ENCODE data around the gene TANGO6. TPM values are rescaled to one million over a fixed set of nuclear protein-coding genes. Genes with fewer than 3 reads are reported as not detected.

TANGO6 gene
- total and polyA plus RNA-seq, 2 of the 8 experiments (the other 6 are each of a cell fraction or from before 2014, with no cell fraction given): 5.0 to 19.5 TPM

DNA sequence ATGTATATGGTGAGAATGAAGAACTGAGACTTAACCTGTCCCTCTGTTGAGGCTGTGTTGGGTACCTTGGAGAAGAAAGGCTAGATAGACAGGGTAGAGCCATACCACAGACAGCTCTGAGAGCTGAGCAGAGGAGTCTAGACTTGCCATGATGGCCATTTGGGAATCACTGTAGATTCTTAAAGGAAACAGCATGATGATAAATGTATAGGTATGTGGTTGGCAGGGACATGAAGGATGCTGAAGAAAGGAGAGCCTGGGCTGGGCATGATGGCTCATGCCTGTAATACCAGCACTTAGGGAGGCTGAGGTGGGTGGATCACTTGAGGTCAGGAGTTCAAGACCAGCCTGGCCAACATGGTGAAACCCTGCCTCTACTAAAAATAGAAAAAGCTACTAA is 147.7 kb downstream of the TANGO6 start:
- Histone ChIP-seq H3K9me3 (ENCODE audit: insufficient read depth in 2 of 2, low read depth in 1 of 2, low read length in 1 of 2) (no peaks in the 10 kb centered on the region), H3K27me3 (replicated peaks in 1 of 4; ENCODE audit: control insufficient read depth in 3 of 4, extremely low read depth in 1 of 4, insufficient read depth in 3 of 4, low read length in 3 of 4) (no peaks in the 10 kb centered on the region), H2BK120ac (replicated peaks; ENCODE audit: low read depth, low read length) (no peak overlapping the region), H3K56ac (replicated peaks; ENCODE audit: insufficient read length, low read depth, low read length) (no peak overlapping the region), H2BK15ac (ENCODE audit: low read length) (peak overlapping the region; percentile 34; the same call in 1 of the 2 replicates), H3K23ac (ENCODE audit: insufficient read length) (no peak overlapping the region), H3K4me2 (ENCODE audit: insufficient read depth in 1 of 2, low read depth in 2 of 2, low read length in 2 of 2) (no peak overlapping the region), H3K4ac (replicated peaks; ENCODE audit: insufficient read length, low read depth, low read length) (no peak overlapping the region), H3K4me3 (ENCODE audit: extremely low read depth in 1 of 4, insufficient read depth in 2 of 4, low read depth in 3 of 4, low read length in 4 of 4) (no peak overlapping the region), H3K18ac (ENCODE audit: extremely low read depth, low read length) (no peak overlapping the region), H4K20me1 (replicated peaks in 1 of 2; ENCODE audit: control insufficient read depth in 1 of 2, insufficient read depth in 2 of 2, low read length in 2 of 2) (no peaks in the 10 kb centered on the region), H3K36me3 (ENCODE audit: control insufficient read depth in 2 of 4, insufficient read depth in 4 of 4, low read length in 3 of 4) (no peaks in the 10 kb centered on the region), H4K8ac (ENCODE audit: extremely low read depth, insufficient read depth, low read length) (no peak overlapping the region), H2BK5ac (ENCODE audit: low read depth, low read length) (no peak overlapping the region), H2BK12ac (ENCODE audit: low read depth, low read length) (peak overlapping the region; percentile 41; the same call in 1 of the 2 replicates), H3K14ac (ENCODE audit: insufficient read length) (no peak overlapping the region), H3K79me1 (ENCODE audit: low read depth, low read length) (no peaks in the 10 kb centered on the region), H2AFZ (ENCODE audit: low read length) (no peak overlapping the region), H2BK20ac (ENCODE audit: low read length) (no peak overlapping the region), H3K27ac (ENCODE audit: low read depth, low read length) (no peak overlapping the region), H4K5ac (ENCODE audit: insufficient read length, low read depth, low read length) (no peak overlapping the region), H2AK5ac (ENCODE audit: low read depth, low read length) (peak overlapping the region; percentile 79; the same call in 1 of the 2 replicates), H3K79me2 (ENCODE audit: control insufficient read depth in 1 of 2, insufficient read depth in 2 of 2, low read length in 2 of 2) (no peaks in the 10 kb centered on the region), H4K91ac (replicated peaks; ENCODE audit: insufficient read length, low read length) (peak overlapping the region; percentile 36), H3K23me2 (ENCODE audit: low read depth, low read length) (no peaks in the 10 kb centered on the region), H3K9ac (replicated peaks in 1 of 4; ENCODE audit: extremely low read depth in 1 of 4, low read depth in 3 of 4, low read length in 3 of 4) (no peak overlapping the region), H3K4me1 (replicated peaks in 1 of 4; ENCODE audit: control insufficient read depth in 3 of 4, insufficient read depth in 4 of 4, low read length in 3 of 4) (peaks cover 4 to 20% (median 12%) of the 10 kb centered on the region in 4 experiments; a peak in 6 of 7 replicates)
- FAIRE-seq (no peak), DNase-seq (ENCODE audit: low read depth in 1 of 2, low spot score in 2 of 2) (no peak)
- TF ChIP-seq EZH2 (IDR thresholded peaks at IDR 0.05; ENCODE audit: low read depth, low read length, severe bottlenecking) (no peak), MAFK (IDR thresholded peaks at IDR 0.05; ENCODE audit: low read depth, low read length) (no peak), EP300 (IDR thresholded peaks at IDR 0.05; ENCODE audit: borderline replicate concordance in 1 of 2, low read depth in 2 of 2, low read length in 2 of 2) (no peak), BCL11A (IDR thresholded peaks at IDR 0.05; ENCODE audit: low read depth in 2 of 2, low read length in 2 of 2) (no peak), POU5F1 (IDR thresholded peaks at IDR 0.05; ENCODE audit: low read depth, low read length) (no peak), POLR2A (IDR thresholded peaks at IDR 0.05; ENCODE audit: control extremely low read depth in 1 of 2, low read depth in 2 of 2, low read length in 2 of 2) (no peak), SAP30 (IDR thresholded peaks at IDR 0.05; ENCODE audit: insufficient read depth, insufficient replicate concordance, low read length) (no peak), CREB1 (IDR thresholded peaks at IDR 0.05) (no peak), SIX5 (IDR thresholded peaks at IDR 0.05; ENCODE audit: low read depth, low read length) (no peak), FOSL1 (IDR thresholded peaks at IDR 0.05; ENCODE audit: insufficient read depth, low read depth, low read length) (no peak), SIRT6 (IDR thresholded peaks at IDR 0.05; ENCODE audit: low read length) (no peak), JUND (IDR thresholded peaks at IDR 0.05; ENCODE audit: low read length) (no peak)
- ChIA-PET POLR2A (ENCODE audit: partially characterized antibody) (interaction anchor here (0.6 to 2.2 kb wide), 3 partner anchors 81 to 123 kb away, joined by 3 to 6 read pairs (median 3); no protein-coding TSS in a partner anchor), CTCF (ENCODE audit: partially characterized antibody) (interaction anchor here (1.0 to 4.6 kb wide), 10 partner anchors 12 to 133 kb away, joined by 3 to 34 read pairs (median 9); partner anchors contain the start of gene HAS3)
